DND-41 (cell line): ENCODE measurements around the gene UBR1.

Experiments
- ATAC-seq: fragments of 200-7000 bp; cut with Tn5 transposase; 3 replicates; pipeline ENCODE4 v1.9.1; 2021; ENCODE audit warnings: low read depth; ENCODE audit not compliant: insufficient read depth
- DNase-seq: peaks from one replicate; pipeline ENCODE4 v3.0.0-alpha.2; 2020
- H2AFZ ChIP-seq: 2 replicates; pipeline ENCODE4 v1.6.0; 2012; ENCODE audit warnings: low read depth, low read length
- H3K27ac ChIP-seq: 2 replicates; pipeline ENCODE4 v1.5.1; 2012; ENCODE audit warnings: low read length, inconsistent platforms
- H3K27me3 ChIP-seq: fragments of 200-600 bp; sonication (generic); 2 replicates; pipeline ENCODE4 v1.6.0; 2012; ENCODE audit warnings: low read length, mild to moderate bottlenecking, inconsistent platforms; ENCODE audit not compliant: insufficient read depth, poor library complexity
- H3K36me3 ChIP-seq: 2 replicates; pipeline ENCODE4 v1.5.1; 2012; ENCODE audit warnings: low read length, inconsistent platforms; ENCODE audit not compliant: insufficient read depth
- H3K4me1 ChIP-seq: 2 replicates; pipeline ENCODE4 v1.5.1; 2012; ENCODE audit warnings: mild to moderate bottlenecking, low read length; ENCODE audit not compliant: insufficient read depth
- H3K4me2 ChIP-seq: 2 replicates; pipeline ENCODE4 v1.6.0; 2012; ENCODE audit warnings: mild to moderate bottlenecking, moderate library complexity, low read length, inconsistent platforms; ENCODE audit not compliant: insufficient read depth
- H3K4me3 ChIP-seq, 2 experiments: fragments of 200-600 bp in 1 of 2; shearing (Covaris generic) in 1 of 2; 2 replicates each; pipeline ENCODE4 v1.5.1; 2012 to 2016; ENCODE audit warnings: inconsistent platforms in 2 of 2, low read length in 2 of 2, mild to moderate bottlenecking in 2 of 2, low read depth in 1 of 2, moderate library complexity in 1 of 2
- H3K79me2 ChIP-seq: 2 replicates; pipeline ENCODE4 v1.6.0; 2012; ENCODE audit warnings: low read length, inconsistent platforms; ENCODE audit not compliant: insufficient read depth
- H3K9ac ChIP-seq: 2 replicates; pipeline ENCODE4 v1.6.0; 2012; ENCODE audit warnings: low read depth, mild to moderate bottlenecking, inconsistent platforms, low read length, moderate library complexity
- H3K9me3 ChIP-seq: 2 replicates; pipeline ENCODE4 v1.5.1; 2012; ENCODE audit warnings: low read length, moderate library complexity, mild to moderate bottlenecking, inconsistent platforms; ENCODE audit not compliant: insufficient read depth, severe bottlenecking
- H4K20me1 ChIP-seq: 2 replicates; pipeline ENCODE4 v1.6.0; 2012; ENCODE audit warnings: low read length; ENCODE audit not compliant: insufficient read depth
- CTCF ChIP-seq: IDR thresholded peaks from 2 replicates; pipeline ENCODE4 v1.5.1; 2012; ENCODE audit warnings: borderline replicate concordance, low read length, moderate library complexity, mild to moderate bottlenecking; ENCODE audit not compliant: poor library complexity, severe bottlenecking; ENCODE audit errors: extremely low read depth
- EZH2 ChIP-seq: IDR thresholded peaks from 3 replicates; pipeline ENCODE4 v1.6.1; 2012; ENCODE audit warnings: borderline replicate concordance, low read depth, mild to moderate bottlenecking, moderate library complexity, low read length, inconsistent platforms; ENCODE audit not compliant: severe bottlenecking

Gene UBR1

GRCh38 chr15:43106486-43106829 is 620 bp upstream of the UBR1 start:
- no peak for TF ChIP-seq CTCF
- no peak for TF ChIP-seq EZH2
- H3K27ac ChIP-seq: peak overlapping the region; percentile 89
- H3K36me3 ChIP-seq: peaks cover 13% of the 10 kb centered on the region; the same call in 1 of the 2 replicates
- H3K79me2 ChIP-seq: peaks cover 46% of the 10 kb centered on the region
- no peaks in the 10 kb centered on the region for H3K27me3 ChIP-seq
- peak overlapping the region; percentile 69 for H3K4me2 ChIP-seq
- H3K9ac ChIP-seq: peak overlapping the region; percentile 82
- ATAC-seq: no peak
- no peaks in the 10 kb centered on the region for H3K9me3 ChIP-seq
- H3K4me1 ChIP-seq: peaks cover 38% of the 10 kb centered on the region
- H4K20me1 ChIP-seq: no peaks in the 10 kb centered on the region
- peak overlapping the region; percentile 63 to 72 for H3K4me3 ChIP-seq
- DNase-seq: no peak
- peak overlapping the region; percentile 76 for H2AFZ ChIP-seq

GRCh38 chr15:43105077-43105736 is 631 bp downstream of the UBR1 start:
- H2AFZ ChIP-seq: peak overlapping the region; percentile 76
- H3K79me2 ChIP-seq: peaks cover 58% of the 10 kb centered on the region
- DNase-seq (no peak), ATAC-seq (peak; percentile 33)
- no peak for TF ChIP-seq CTCF
- TF ChIP-seq EZH2: no peak
- no peaks in the 10 kb centered on the region for H3K9me3 ChIP-seq
- H3K4me2 ChIP-seq: peak overlapping the region; percentile 69
- H3K4me1 ChIP-seq: peaks cover 46% of the 10 kb centered on the region
- peaks cover 24% of the 10 kb centered on the region for H3K36me3 ChIP-seq
- H4K20me1 ChIP-seq: peaks cover 6% of the 10 kb centered on the region; the same call in 1 of the 2 replicates
- H3K9ac ChIP-seq: peak overlapping the region; percentile 82
- H3K4me3 ChIP-seq: peak overlapping the region; percentile 63 to 72
- H3K27ac ChIP-seq: peak overlapping the region; percentile 89
- H3K27me3 ChIP-seq: no peaks in the 10 kb centered on the region

GRCh38 chr15:43104426-43104825 is 1.4 kb downstream of the UBR1 start:
- Histone ChIP-seq H3K4me1 (peaks cover 46% of the 10 kb centered on the region), H3K4me2 (peak overlapping the region; percentile 69), H2AFZ (no peak overlapping the region), H3K27me3 (no peaks in the 10 kb centered on the region), H3K4me3 (peak overlapping the region in 1 of 2 experiments; percentile 63; a peak in 2 of 4 replicates), H4K20me1 (peaks cover 6% of the 10 kb centered on the region; the same call in 1 of the 2 replicates), H3K27ac (no peak overlapping the region), H3K9ac (peak overlapping the region; percentile 27; the same call in 1 of the 2 replicates), H3K9me3 (no peaks in the 10 kb centered on the region), H3K79me2 (peaks cover 64% of the 10 kb centered on the region), H3K36me3 (peaks cover 30% of the 10 kb centered on the region)
- DNase-seq (no peak), ATAC-seq (no peak)
- TF ChIP-seq EZH2 (no peak), CTCF (no peak)
